Measurements from ENCODE around the gene FAM187B.

The FAM187B gene

GRCh38 chr19:35212241-35212640 lies 16.3 kb downstream of the FAM187B start:
- no peak for TF ChIP-seq CTCF (IDR thresholded peaks at IDR 0.05; ENCODE audit: low read depth, low read length)
- no peak overlapping the region for H3K4me3 ChIP-seq (ENCODE audit: low read depth, low read length)

GRCh38 chr19:35211545-35212230 lies 16.9 kb downstream of the FAM187B start:
- TF ChIP-seq CTCF (IDR thresholded peaks at IDR 0.05; ENCODE audit: low read depth, low read length) = no peak
- no peak overlapping the region for H3K4me3 ChIP-seq (ENCODE audit: low read depth, low read length)

GRCh38 chr19:35209646-35210045 lies 18.9 kb downstream of the FAM187B start:
- H3K4me3 ChIP-seq (ENCODE audit: low read depth, low read length) = no peak overlapping the region
- TF ChIP-seq CTCF (IDR thresholded peaks at IDR 0.05; ENCODE audit: low read depth, low read length) = no peak

- TF ChIP-seq CTCF (IDR thresholded peaks at IDR 0.05; ENCODE audit: low read depth, low read length) = no peak
- no peak overlapping the region for H3K4me3 ChIP-seq (ENCODE audit: low read depth, low read length)
These were observed 20.4 kb downstream of the FAM187B start for GRCh38 chr19:35208121-35208520.

GRCh38 chr19:35207391-35207871 lies 21.1 kb downstream of the FAM187B start:
- no peak for TF ChIP-seq CTCF (IDR thresholded peaks at IDR 0.05; ENCODE audit: low read depth, low read length)

GRCh38 chr19:35206855-35207254 lies 21.7 kb downstream of the FAM187B start:
- no peak overlapping the region for H3K4me3 ChIP-seq (ENCODE audit: low read depth, low read length)
- no peak for TF ChIP-seq CTCF (IDR thresholded peaks at IDR 0.05; ENCODE audit: low read depth, low read length)

More at GRCh38 chr19:35207391-35207871, 21.1 kb downstream of the FAM187B start:
- H3K4me3 ChIP-seq (ENCODE audit: low read depth, low read length) = no peak overlapping the region

- no peak overlapping the region for H3K4me3 ChIP-seq (ENCODE audit: low read depth, low read length)
- no peak for TF ChIP-seq CTCF (IDR thresholded peaks at IDR 0.05; ENCODE audit: low read depth, low read length)
These were observed 22.2 kb downstream of the FAM187B start for GRCh38 chr19:35206379-35206778.

Data from WI38 (cell line).